HepG2 (cell line): ENCODE measurements around the gene VEGFB. TPM values are rescaled to one million over a fixed set of nuclear protein-coding genes. Genes with fewer than 3 reads are reported as not detected.

Experiments
- AGO2 ChIP-seq: fragments of 200-400 bp; formaldehyde crosslinking; optimal IDR thresholded peaks from 2 replicates; pipeline ENCODE3; 2017; ENCODE audit warnings: mild to moderate bottlenecking, low read depth, low read length, moderate library complexity
- DBP ChIP-seq: sonication (generic); formaldehyde crosslinking; IDR thresholded peaks from 2 replicates; pipeline ENCODE4 v1.4.0; 2020; ENCODE audit warnings: missing genetic modification reagents; ENCODE audit errors: not compliant biosample characterization
- DZIP1 ChIP-seq: sonication (generic); formaldehyde crosslinking; IDR thresholded peaks from 2 replicates; pipeline ENCODE4 v1.5.0; 2020; ENCODE audit warnings: mild to moderate bottlenecking, missing genetic modification reagents
- HMGXB3 ChIP-seq: sonication (generic); formaldehyde crosslinking; IDR thresholded peaks from 2 replicates; pipeline ENCODE4 v1.4.0; 2020; ENCODE audit warnings: missing genetic modification reagents, borderline replicate concordance
- MXI1 ChIP-seq: IDR thresholded peaks from 3 replicates; pipeline ENCODE4 v1.6.1; 2012; ENCODE audit warnings: low read depth, low read length, inconsistent platforms, borderline replicate concordance
- PATZ1 ChIP-seq: sonication (generic); formaldehyde crosslinking; IDR thresholded peaks from 2 replicates; pipeline ENCODE4 v1.4.0; 2020; ENCODE audit warnings: missing genetic modification reagents
- POLR2A ChIP-seq, 2 experiments: IDR thresholded peaks; 2 replicates each; pipeline ENCODE4 v1.6.1; 2011; ENCODE audit warnings: low read depth in 2 of 2, low read length in 2 of 2, mild to moderate bottlenecking in 1 of 2, moderate library complexity in 1 of 2; ENCODE audit not compliant: insufficient read depth in 1 of 2
- RBFOX2 ChIP-seq: fragments of 200-400 bp; formaldehyde crosslinking; IDR thresholded peaks from 2 replicates; pipeline ENCODE4 v1.6.1; 2017; ENCODE audit warnings: low read depth, mild to moderate bottlenecking, low read length
- STAT6 ChIP-seq: sonication (generic); formaldehyde crosslinking; IDR thresholded peaks from 2 replicates; pipeline ENCODE4 v1.4.0; 2020; ENCODE audit warnings: missing genetic modification reagents, mild to moderate bottlenecking, borderline replicate concordance
- ZBTB43 ChIP-seq: sonication (generic); formaldehyde crosslinking; conservative IDR thresholded peaks from 2 replicates; pipeline ENCODE4 v1.4.0; 2020; ENCODE audit warnings: missing genetic modification reagents
- ZFP36 ChIP-seq: fragments of 150-350 bp; IDR thresholded peaks from 2 replicates; pipeline ENCODE4 v1.6.1; 2018; ENCODE audit warnings: borderline replicate concordance, low read length, low read depth; ENCODE audit not compliant: partially characterized antibody
- ZNF709 ChIP-seq: sonication (generic); formaldehyde crosslinking; IDR thresholded peaks from 2 replicates; pipeline ENCODE4 v1.5.0; 2020; ENCODE audit warnings: mild to moderate bottlenecking, missing genetic modification reagents
- ZNF772 ChIP-seq: sonication (generic); formaldehyde crosslinking; IDR thresholded peaks from 2 replicates; pipeline ENCODE4 v1.5.0; 2020; ENCODE audit warnings: mild to moderate bottlenecking, missing genetic modification reagents
- polyA plus RNA-seq, 8 experiments: library from polyadenylated mRNA; depleted of rRNA in 3 of 8; stranded (reverse) in 7 of 8; unstranded in 1 of 8; fragments of >200 nt; fragmentation: Illumina TruSeq in 4 of 8; extraction: Trizol in 4 of 8; gene quantifications; 2 replicates each; pipeline versions ENCODE4 v1.2.1 to v1.2.3, GENCODE V29; 2011 to 2016; ENCODE audit warnings: low read depth in 4 of 8, missing spikeins in 1 of 8, mixed read lengths in 1 of 8; ENCODE audit not compliant: insufficient read depth in 1 of 8
- total RNA-seq, 5 experiments: library from RNA; depleted of rRNA; stranded (reverse); fragments of >200 nt; fragmentation: Illumina TruSeq; extraction: Trizol; gene quantifications; 2 replicates each; pipeline ENCODE4 v1.2.3, GENCODE V29; 2016; ENCODE audit warnings: low read depth in 1 of 5

Gene VEGFB
- total and polyA plus RNA-seq, 2 of the 13 experiments (the other 11 are each of a cell fraction or from before 2014, with no cell fraction given) = 9.0 to 11.3 TPM

GRCh38 chr11:64243236-64243854 lies 9.0 kb downstream of the VEGFB start (continued):
- TF ChIP-seq HMGXB3 (CRISPR knock-in tag) (no peak), ZBTB43 (CRISPR knock-in tag) (no peak), ZFP36 (no peak), DBP (CRISPR knock-in tag) (no peak), ZNF772 (CRISPR knock-in tag) (no peak), POLR2A (IDR thresholded peaks at IDR 0.05; ENCODE audit: insufficient read depth in 1 of 2, low read depth in 2 of 2, low read length in 2 of 2) (peak in 1 of 2 experiments; percentile 15; a peak in 1 of 4 replicates), DZIP1 (CRISPR knock-in tag) (no peak), RBFOX2 (peak; percentile 48), MXI1 (no peak), AGO2 (peak; percentile 87), STAT6 (CRISPR knock-in tag) (no peak), PATZ1 (0 out of 2 replicates have a peak, but pooled peaks have one; percentile 28), ZNF709 (CRISPR knock-in tag) (no peak)
